ENCODE results near the gene ERBIN. TPM values are rescaled to one million over a fixed set of nuclear protein-coding genes. Genes with fewer than 3 reads are reported as not detected.
"Not testable (repeated sequence)": the region's sequence is repeated elsewhere in the genome, so short reads cannot be mapped to it uniquely, and the experiment has no call there.

The ERBIN gene
- total RNA-seq, 2 donors from 2014 or later, result 17.8 to 52.7 TPM

DNA sequence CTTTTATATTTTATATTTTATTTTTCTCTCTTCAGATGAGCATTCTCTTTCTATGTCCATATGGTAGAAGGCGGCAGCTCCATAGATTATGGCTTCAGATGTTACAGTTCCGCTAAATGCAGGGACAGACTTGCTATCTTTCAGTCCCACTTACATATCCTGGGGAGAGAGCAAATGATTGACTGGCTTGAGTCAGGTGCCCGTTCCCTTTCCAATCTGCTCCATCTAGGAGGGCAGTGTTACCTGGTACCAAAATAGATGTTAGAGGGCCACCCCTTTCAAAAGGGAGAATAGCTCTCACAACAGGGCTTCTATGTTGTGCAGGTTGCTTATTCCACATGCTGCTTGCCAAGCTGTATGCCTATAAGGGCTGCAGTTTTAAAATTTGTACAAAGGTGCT is 45.3 kb downstream of the ERBIN start:
- no peak for TF ChIP-seq POLR2A (IDR thresholded peaks at IDR 0.05)
- TF ChIP-seq, protein P1, sequence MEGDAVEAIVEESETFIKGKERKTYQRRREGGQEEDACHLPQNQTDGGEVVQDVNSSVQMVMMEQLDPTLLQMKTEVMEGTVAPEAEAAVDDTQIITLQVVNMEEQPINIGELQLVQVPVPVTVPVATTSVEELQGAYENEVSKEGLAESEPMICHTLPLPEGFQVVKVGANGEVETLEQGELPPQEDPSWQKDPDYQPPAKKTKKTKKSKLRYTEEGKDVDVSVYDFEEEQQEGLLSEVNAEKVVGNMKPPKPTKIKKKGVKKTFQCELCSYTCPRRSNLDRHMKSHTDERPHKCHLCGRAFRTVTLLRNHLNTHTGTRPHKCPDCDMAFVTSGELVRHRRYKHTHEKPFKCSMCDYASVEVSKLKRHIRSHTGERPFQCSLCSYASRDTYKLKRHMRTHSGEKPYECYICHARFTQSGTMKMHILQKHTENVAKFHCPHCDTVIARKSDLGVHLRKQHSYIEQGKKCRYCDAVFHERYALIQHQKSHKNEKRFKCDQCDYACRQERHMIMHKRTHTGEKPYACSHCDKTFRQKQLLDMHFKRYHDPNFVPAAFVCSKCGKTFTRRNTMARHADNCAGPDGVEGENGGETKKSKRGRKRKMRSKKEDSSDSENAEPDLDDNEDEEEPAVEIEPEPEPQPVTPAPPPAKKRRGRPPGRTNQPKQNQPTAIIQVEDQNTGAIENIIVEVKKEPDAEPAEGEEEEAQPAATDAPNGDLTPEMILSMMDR (IDR thresholded peaks at IDR 0.05), result no peak
- no peaks in the 10 kb centered on the region for H3K27me3 ChIP-seq
- H3K9me3 ChIP-seq, result no peaks in the 10 kb centered on the region
- ATAC-seq (no peak), DNase-seq (no peak)
- H3K36me3 ChIP-seq (replicated peaks in 1 of 2; ENCODE audit: insufficient read depth in 1 of 2, low read depth in 2 of 2), result no peaks in the 10 kb centered on the region
- 77 to 81% methylated on average over 3 of the region's 3 CpGs for WGBS, 2 donors
- intact Hi-C loops (cut with DNase I), result no loop called here
- no peak overlapping the region for H3K27ac ChIP-seq
- H3K4me1 ChIP-seq, result peaks cover 20% of the 10 kb centered on the region
- no peak overlapping the region for H3K4me3 ChIP-seq

DNA sequence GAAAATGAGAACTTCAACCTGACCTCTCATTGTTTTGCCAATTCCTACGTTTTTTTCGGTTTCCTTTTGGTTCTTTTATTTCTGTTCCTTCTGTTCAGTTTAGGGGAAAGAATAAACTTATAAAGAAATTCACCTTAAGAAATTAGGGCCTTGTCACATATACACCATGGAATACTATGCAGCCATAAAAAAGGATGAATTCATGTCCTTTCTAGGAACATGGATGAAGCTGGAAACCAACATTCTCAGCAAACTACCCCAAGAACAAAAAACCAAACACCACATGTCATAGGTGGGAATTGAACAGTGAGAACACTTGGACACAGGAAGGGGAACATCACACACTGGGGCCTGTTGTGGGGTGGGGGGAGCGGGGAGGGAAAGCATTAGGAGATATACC is 46.5 kb downstream of the ERBIN start:
- 88 to 89% methylated on average over 3 of the region's 3 CpGs for WGBS, 2 donors
- H3K9me3 ChIP-seq; H3K4me3 ChIP-seq; ATAC-seq; H3K36me3 ChIP-seq (replicated peaks in 1 of 2; ENCODE audit: insufficient read depth in 1 of 2, low read depth in 2 of 2); H3K27me3 ChIP-seq; H3K27ac ChIP-seq; DNase-seq; intact Hi-C loops (cut with DNase I): not testable (repeated sequence)
- H3K4me1 ChIP-seq, result peaks cover 13% of the 10 kb centered on the region

DNA sequence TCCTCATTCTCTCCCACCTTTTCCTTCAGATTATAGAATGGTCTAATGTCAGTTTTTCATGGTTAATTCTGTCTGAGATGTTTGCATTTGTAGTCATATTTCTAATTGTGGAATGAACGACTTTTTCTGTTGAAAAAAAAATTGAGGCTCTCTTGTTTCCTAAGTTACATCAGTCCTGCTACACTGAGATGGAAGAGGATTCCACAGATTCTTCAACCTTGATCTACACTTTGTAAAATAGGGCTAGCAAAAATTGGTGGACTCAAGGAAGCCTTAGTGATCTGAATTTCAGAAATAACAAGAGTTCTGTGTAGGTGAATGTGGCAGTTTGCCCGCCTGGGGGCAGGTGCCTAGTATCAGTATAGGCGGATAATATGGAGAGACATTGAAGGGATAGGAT is 51.9 kb downstream of the ERBIN start:
- intact Hi-C loops (cut with DNase I), result no loop called here
- TF ChIP-seq, protein P1 (IDR thresholded peaks at IDR 0.05), result no peak
- no peak for TF ChIP-seq POLR2A (IDR thresholded peaks at IDR 0.05)
- no peaks in the 10 kb centered on the region for H3K36me3 ChIP-seq (replicated peaks in 1 of 2; ENCODE audit: insufficient read depth in 1 of 2, low read depth in 2 of 2)
- H3K27me3 ChIP-seq, result no peaks in the 10 kb centered on the region
- no peaks in the 10 kb centered on the region for H3K9me3 ChIP-seq
- peaks cover 12% of the 10 kb centered on the region for H3K4me1 ChIP-seq
- WGBS, 2 donors, result 88 to 89% methylated on average over 3 of the region's 3 CpGs
- DNase-seq (no peak), ATAC-seq (no peak)
- H3K27ac ChIP-seq, result no peak overlapping the region
- no peak overlapping the region for H3K4me3 ChIP-seq

DNA sequence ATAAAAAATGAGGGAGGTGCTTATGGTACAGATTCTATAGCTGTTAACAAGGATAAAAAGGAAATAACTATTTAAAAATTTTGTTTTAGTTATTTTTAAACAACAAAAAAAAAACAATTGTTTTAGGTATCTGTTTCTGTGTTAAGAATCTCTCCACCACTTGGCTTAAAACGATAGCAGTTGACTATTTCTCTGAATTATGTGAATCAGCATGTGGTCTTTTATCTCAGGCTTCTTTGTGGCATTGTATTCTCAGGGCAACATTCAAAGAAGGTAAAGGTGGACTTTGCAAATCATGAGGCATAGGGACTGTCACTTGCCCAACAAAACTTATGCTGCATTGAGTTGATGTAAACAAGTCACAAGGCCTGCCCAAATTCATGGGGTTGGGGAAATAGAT is 55.2 kb downstream of the ERBIN start:
- Histone ChIP-seq H3K27me3 (no peaks in the 10 kb centered on the region), H3K36me3 (replicated peaks in 1 of 2; ENCODE audit: insufficient read depth in 1 of 2, low read depth in 2 of 2) (no peaks in the 10 kb centered on the region), H3K27ac (no peak overlapping the region), H3K9me3 (no peaks in the 10 kb centered on the region), H3K4me1 (peaks cover 28% of the 10 kb centered on the region), H3K4me3 (no peak overlapping the region)
- no peak for DNase-seq
- TF ChIP-seq, protein P1 (IDR thresholded peaks at IDR 0.05), result no peak
- no peak for TF ChIP-seq POLR2A (IDR thresholded peaks at IDR 0.05)
- 49 to 55% methylated on average over 1 of the region's 1 CpG for WGBS, 2 donors
- intact Hi-C loops (cut with DNase I), result no loop called here
- no peak for ATAC-seq

DNA sequence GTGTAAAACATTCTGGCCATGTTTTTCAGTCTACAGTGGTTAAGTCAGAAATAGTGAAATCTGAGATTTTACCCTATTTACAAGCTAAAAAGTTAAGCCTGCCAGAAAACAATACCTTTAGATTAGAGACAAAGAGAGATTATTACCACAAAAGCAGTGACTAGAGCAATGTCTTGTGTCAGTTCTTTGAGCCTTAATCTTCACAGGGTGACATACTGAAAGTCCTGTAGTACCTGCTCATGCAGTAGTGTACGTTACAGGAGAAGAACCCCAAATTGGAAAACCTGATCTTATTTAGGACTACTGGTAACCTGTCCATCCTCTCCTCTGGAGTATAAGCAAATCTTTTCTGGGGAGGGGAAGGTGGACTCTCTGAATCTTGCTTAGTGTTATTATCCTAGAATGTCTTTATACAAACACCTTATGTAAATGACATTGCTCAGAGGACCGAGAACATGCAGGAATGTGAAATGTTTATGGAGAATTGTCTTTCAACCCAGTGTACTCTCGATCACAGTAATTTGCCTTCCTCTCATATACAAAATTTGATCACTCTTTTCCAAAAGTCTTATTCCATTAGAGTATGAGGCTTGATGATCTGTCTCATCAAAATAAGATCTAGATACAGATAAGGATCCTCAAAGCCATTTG is 55.7 kb downstream of the ERBIN start:
- 91 to 93% methylated on average over 3 of the region's 3 CpGs for WGBS, 2 donors

More for the DNA sequence above, 55.7 kb downstream of the ERBIN start:
- peaks cover 28% of the 10 kb centered on the region for H3K4me1 ChIP-seq
- intact Hi-C loops (cut with DNase I), result no loop called here
- ATAC-seq, result no peak
- H3K9me3 ChIP-seq, result no peaks in the 10 kb centered on the region
- H3K27ac ChIP-seq, result no peak overlapping the region
- no peak for DNase-seq
- H3K4me3 ChIP-seq, result no peak overlapping the region
- TF ChIP-seq, protein P1 (IDR thresholded peaks at IDR 0.05), result no peak
- no peak for TF ChIP-seq POLR2A (IDR thresholded peaks at IDR 0.05)
- no peaks in the 10 kb centered on the region for H3K36me3 ChIP-seq (replicated peaks in 1 of 2; ENCODE audit: insufficient read depth in 1 of 2, low read depth in 2 of 2)
- no peaks in the 10 kb centered on the region for H3K27me3 ChIP-seq
